ENCODE measurements around the gene HOXD11.

GRCh38 chr2:176109946-176110345 lies 2.9 kb downstream of the HOXD11 start:
- TF ChIP-seq SMC3 (conservative IDR thresholded peaks at IDR 0.05; ENCODE audit: poor library complexity) (no peak), CTCF (IDR thresholded peaks at IDR 0.05; ENCODE audit: poor library complexity, severe bottlenecking) (no peak), TAF1 (IDR thresholded peaks at IDR 0.05; ENCODE audit: low read depth) (no peak), EP300 (conservative IDR thresholded peaks at IDR 0.05; ENCODE audit: poor library complexity, severe bottlenecking) (no peak), MXI1 (conservative IDR thresholded peaks at IDR 0.05; ENCODE audit: poor library complexity, severe bottlenecking) (no peak), POLR2AphosphoS5 (IDR thresholded peaks at IDR 0.05) (no peak)
